GM12891 (cell line): ENCODE data around the gene PCDH9.

Source experiments
- POLR2A ChIP-seq: IDR thresholded peaks from 2 replicates; pipeline ENCODE4 v1.6.1; 2011; ENCODE audit warnings: low read depth, low read length, control low read depth
- POLR2AphosphoS5 ChIP-seq: IDR thresholded peaks from 2 replicates; pipeline ENCODE4 v1.6.1; 2011; ENCODE audit warnings: low read depth, low read length, control low read depth

GRCh38 chr13:66940113-66940512, 290.0 kb downstream of the PCDH9 start:
- no peak for TF ChIP-seq POLR2A
- no peak for TF ChIP-seq POLR2AphosphoS5
